SKM-1 treated with dmso at 0.1 percent for 144 hours (cell line): ENCODE results near the gene IGSF21.

Experiments
- DNase-seq: peaks from one replicate; lab custom pipeline; 2025; ENCODE audit not compliant: unreplicated experiment; lab: John Stamatoyannopoulos, UW

The IGSF21 gene

DNA sequence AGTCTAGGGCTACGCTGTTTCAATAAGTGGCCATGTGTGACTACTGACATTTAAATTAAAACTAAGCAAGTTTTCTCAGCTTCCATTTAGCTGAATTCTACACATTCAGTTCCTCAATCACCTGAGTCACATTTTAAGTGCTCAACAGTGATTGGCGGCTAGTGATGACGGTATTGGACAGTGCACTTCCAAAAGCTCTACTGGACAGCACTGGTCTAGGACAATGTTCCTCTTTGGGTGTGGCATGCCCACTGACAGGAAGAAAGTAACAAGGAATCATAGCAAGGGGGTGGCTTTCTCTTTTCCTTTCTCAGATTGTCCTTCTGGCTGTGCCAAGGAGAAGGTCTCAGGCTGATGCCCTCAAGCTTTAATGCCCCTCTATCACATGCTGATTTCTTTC, 11.7 kb downstream of the IGSF21 start:
- no peak for DNase-seq

DNA sequence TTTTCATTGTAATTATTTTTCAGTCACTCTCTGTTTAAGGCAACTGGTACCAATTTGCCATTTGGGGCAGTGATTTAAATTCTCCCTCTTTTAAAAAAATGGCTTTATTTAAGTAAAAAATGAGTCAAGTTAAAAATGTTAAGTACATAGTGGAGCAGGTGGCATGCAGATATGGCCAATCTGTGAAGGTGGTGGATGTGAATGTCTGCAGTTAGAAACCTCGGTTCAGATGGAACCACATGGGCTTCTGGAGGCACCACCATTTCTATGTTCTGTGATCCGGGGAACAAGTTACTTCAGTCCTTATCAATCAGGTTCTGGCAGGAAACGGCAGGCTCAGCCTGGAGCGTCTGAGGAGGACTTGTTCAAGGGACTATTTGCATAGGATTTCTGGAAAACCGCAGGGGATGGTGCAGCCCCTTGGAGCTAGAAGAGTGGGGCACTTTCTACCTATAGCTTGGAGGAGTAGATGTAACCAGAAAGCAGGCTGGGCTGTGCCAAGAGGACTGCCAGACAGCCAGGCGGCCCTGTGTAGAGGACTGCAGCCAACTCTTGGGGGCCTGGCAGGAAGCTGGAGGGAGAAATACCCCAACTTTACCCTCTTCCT, 12.3 kb downstream of the IGSF21 start:
- no peak for DNase-seq

DNA sequence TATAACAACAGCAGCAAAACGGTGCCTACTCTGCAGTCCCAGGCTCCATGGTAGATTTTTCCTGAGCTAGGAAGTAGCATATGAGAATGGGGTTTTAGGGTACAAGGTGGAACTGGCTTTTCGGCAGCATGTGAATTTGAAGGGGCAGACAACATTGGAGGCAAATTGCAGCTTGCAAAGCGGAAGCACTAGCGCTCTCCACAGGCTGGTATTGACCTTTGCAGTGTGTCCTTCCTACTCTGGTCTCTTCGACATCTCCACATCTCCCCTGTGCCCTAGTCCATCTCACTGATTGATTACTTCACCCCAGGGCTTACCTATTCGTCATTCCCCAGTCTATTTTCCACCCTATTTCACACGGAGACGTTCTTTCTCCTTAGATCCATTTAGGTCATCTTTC, 13.0 kb downstream of the IGSF21 start:
- no peak for DNase-seq

DNA sequence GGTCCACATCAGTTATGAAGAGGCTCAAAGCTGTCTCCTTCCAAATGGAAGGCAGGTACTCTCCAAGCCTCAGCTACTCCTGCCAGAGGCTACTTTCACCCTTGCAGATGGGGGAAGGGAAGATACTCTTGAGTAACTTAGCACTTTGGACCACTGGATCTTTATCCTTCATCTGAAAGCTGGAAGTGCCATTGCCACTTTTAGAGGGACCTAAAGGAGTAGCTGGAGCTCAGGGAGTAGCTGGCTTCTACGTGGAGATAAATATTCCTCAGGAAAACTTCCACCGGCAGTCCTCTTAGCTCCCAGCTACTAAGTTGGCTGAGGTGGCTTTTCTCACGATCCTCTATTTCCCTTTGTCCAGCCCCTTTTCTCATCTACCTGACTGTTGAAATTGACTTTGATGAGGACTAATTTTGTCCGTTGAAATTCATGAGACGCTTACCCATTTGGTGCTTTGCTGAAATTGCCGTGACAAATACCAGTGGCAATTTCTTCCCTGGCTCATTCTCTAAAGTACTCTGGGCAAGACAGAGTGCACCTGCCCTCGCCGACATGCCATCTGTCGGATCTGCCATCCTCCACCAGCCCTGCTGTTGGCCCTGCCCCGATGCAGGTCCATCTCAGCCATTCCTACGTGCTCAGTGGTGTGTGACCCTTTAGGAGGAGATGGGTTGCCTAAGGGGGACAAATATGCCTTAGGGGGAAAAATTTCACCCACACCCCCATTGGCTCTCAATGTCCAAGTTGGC, 13.6 kb downstream of the IGSF21 start:
- no peak for DNase-seq

DNA sequence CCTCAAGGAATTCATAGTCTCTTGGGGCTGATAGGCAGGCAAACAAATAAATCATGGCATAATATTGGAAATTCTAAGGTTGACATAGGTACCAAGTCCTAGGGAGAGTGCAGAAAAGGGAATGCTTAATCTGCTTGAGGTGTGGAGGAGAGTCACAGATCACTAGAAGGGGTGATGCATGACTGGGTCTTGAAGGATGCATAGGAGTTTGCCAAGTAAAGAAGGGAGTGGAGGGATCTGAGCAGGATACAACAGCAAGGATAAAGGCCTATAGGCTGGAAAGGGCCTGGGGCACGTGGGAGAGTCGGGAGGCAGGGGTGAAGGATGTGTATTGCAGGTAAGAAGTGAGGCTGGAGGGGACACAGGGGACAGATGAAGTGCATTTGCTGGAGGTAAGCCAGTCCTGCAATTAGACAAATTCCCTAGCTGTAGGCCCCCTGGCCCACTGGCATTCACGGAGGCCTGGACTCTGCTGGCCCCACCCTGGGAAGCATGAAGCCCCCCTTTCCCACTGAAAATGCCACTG, 15.9 kb downstream of the IGSF21 start:
- DNase-seq = no peak

DNA sequence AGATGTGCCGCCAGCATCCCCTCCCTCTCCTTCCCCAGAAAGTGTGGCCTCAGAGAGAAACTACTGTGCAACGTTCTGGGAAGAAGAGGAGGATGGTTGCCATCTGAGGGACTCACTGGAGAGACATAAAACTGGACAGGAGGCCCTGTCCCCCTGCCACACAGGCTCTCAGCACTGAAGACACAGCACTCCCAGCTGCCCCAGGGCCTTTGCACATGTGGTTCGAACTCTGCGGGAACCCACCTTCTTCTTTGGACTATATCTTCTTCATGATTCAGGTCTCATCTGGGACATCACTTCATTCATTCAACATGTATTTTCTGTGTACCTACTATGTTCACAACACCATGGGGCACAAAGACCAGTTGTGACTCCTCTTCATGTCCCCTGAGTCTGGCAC, 17.4 kb downstream of the IGSF21 start:
- DNase-seq = no peak

DNA sequence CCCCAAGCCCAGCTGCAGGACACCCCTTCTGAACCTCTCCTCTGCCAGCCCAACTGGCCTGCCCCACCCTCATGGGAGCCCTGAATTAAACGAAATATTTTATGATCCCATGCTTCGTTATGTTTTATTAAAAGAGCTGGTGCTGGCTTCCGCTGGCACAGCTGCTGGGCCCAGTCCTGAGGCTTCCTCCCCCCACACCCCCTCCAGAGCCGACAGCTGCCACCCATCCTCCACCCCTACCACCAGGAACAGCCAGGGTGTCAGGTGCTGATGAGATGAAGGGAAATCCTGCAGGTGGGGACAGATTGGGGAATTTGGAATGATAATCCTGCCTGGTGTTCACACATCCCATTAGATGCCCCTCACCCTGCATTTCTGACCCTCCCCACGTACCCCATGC, 19.0 kb downstream of the IGSF21 start:
- DNase-seq = no peak

DNA sequence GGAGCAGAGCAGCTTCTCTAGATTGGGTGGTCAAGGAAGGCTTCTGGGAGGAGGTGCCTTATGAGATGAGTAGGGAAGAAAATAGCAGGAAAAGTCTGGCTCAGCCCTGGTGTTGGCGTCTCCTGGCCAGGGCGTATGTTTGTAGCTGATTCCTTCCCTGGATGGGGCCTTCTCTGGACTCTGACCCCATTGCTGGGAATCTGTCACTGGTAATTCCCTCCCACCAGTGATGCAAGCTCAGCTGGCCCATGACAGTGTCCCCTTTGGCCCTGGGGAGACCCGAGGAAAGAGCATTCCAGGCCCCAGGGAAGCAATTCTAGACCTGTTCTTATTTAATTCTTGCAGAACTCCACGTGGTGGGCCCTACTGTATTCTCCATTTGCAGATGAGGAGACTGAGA, 20.7 kb downstream of the IGSF21 start:
- DNase-seq = no peak

DNA sequence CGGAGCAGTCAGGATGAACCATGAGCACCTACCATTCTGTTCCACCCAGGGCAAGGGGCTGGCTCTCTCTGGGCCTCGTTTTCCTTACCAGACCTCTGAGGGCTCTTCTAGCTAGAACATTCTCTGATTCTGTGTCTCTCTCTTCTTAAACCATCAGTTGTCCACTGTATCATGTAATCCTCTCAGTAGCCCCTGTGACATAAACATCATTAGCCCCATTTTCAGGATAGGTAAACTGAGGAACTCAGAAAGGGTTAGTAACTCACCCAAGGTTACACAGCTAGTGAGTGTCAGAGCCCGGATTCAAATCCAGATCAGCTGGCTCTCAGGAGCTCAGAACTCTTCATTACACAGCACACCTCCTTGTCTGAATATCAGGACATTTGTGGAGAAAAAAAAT, 22.8 kb downstream of the IGSF21 start:
- no peak for DNase-seq

DNA sequence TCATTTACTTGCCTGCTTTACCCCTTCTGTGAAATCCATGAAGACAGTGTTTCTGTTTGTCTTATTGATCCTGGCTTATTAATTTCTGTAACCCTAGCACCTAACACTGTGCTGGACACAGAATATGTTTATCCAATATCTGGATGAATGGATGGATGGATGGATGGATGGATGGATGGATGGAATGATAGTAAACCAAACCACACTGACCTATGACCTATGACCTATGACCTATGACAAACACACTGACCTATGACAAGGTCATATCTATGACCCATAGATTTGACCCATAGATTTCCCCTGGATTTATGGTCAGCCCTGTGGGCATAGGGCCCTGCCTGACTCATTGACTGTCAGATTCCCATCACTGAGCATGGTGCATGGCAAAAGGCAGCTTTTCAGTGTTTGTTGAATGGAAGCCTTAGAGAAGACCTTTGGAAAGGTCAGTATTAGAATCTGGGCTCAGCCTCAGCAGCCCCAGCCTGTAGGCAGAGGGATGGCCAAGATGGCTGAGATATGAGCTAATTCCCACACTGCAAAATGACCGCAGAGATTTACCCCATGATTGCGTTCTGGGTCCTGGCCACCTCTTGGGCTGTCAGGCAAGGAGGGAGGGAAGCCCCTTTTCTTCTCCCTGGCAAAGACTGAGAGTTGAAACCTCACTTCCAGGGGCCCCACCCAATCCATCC, 24.6 kb downstream of the IGSF21 start:
- no peak for DNase-seq

DNA sequence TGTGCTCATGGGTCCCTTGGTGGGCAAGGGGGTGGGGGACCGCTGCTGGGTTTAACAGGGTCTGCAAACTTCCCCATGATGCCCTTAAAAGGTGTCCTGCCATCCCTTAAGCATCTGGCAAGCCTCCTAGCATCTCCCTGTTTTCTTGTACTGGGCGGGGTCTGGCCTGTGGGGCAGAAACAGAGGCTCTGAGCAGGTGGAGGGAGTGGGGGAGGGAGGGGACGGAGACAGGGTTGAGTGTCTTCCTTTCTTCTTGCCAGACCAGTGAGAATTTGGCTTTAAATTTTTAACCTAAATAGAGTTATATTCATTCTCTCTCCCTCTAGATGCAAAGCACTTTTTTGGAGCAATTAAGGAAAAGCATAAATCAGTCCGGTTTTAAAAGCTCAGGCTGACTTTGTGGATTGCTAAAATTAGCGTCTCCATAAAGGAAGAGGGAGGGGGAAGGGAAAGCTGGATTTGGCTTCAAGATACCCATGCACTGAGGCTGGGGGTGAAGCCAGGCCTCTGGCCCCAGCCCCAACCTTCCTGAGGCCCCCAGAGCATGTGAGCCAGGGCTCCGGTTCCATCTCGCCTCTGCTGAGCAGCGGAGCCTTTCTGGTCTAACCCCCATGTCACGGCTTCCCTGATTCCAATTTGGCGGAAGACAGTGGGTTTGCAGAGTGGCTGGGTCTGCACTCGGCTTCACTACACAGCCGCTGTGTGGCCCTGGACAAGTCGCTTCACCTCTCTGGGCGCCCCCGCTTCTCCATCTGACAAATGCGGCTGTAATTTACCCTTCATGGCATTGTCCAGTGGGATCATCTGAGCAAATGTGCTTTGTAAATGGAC, 25.3 kb downstream of the IGSF21 start:
- no peak for DNase-seq

DNA sequence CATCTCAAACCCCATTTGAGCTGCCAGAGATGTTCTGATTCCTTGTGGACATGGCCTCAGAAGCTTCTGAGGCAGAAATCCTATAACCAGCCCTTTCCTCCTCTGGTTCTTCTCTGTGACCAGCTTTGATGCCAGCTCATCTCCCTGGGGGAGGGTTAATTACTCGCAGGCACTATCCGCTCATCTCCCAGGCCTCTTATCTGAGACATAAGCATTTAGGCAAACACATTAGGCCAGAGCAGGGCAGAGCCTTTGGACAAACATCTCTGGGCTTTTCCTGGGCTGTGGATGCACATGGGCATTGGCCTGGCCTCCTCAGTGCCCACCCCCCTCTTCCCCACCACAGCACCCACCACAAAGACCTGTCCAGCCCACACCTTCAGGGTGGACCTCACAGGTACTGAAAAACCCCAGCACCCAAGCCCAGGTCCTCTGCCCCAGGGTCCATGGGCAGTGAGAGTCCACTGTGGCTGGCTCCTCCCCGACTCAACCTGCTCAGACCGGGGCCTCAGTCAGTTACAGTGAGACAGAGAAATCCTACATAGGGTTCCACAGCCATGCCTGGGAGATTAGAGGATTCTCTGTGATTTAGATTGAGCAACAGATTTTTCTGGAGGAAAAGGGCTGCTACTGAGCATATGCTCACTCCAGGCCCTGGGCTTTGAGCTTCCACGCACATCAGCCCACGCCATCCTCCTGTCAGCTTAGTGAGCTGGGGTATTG, 26.9 kb downstream of the IGSF21 start:
- DNase-seq = no peak

DNA sequence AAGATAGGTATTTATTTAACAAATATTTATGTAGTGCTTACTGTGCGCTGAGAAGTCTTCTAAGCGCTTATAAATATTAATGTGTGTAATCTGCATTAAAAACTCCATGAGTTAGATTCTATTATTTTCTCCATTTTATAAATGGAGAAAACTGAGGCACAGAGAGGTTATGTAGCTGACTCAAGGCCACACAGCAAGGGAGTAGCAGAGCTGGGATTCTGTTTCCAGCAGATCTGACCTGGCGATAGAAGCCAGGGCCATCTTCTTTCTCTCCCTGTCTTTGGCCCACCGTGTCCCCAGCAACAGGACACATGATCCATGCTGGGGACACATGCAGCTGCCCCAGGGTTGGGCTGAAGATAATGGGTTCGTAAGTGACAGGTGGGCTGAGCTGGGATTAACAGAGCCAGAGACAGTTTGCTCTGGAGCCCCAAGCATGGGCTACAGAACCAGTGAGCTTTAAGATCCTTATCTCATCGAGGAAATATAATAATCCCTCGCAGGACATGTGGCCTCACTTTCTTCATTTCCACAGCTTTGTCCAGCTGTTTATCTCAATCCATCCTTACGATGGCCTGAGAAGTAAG, 30.3 kb downstream of the IGSF21 start:
- no peak for DNase-seq

DNA sequence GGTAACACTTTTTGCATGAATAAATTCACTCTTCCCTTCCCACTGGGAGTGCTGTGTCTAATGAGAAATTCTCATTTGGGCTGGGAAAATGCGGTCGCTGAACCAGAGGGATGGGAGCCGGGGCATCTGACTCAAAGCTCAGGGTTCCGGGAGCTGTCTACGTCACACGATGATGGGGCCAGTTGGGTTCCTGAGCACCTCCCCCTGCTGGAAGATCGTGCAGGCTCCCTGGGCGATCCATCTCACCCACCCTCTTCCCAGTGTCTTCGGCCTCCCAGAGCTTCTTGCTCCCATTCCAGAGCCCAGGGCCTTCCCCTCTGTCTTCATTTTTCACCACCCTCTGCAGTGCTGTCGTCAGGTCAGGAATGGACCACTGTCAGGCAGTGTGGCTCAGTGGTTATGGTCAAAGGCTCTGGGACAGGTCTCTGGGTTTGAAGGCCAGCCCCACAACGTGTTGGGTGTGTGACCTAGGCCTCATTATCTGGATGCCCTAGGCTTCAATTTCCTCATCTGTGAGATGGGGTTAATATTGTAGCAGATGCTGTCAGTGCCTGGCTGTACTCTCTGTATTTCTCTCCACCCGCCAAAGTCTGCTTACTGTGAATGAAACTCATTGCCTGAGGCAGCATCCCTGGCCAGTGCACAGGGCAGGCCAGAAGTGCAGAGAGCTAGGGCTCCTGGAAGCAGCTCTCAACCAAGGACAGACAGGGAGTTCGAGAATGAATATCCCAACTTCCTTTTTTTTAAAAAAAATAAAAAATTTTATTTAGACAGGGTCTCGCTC, 31.8 kb downstream of the IGSF21 start:
- DNase-seq = no peak

DNA sequence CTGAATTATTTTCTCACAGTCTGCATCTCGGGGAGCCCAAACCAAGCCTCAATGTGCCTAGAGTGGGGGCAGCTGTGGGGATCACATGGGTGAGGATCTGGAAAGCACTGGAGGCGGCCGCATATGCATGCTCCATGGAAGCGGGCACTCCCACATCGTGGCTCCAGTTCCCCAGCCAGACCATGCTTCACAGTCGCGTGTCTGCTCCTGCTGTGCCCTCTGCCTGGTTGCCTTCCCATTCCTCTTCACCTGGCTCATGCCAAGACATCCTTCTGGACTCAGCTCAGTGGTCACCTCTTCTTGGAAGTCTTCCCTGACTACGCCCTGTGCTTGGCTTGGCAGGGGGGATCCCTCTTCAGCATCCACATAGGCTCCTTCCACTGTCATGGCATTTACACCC, 32.8 kb downstream of the IGSF21 start:
- no peak for DNase-seq

DNA sequence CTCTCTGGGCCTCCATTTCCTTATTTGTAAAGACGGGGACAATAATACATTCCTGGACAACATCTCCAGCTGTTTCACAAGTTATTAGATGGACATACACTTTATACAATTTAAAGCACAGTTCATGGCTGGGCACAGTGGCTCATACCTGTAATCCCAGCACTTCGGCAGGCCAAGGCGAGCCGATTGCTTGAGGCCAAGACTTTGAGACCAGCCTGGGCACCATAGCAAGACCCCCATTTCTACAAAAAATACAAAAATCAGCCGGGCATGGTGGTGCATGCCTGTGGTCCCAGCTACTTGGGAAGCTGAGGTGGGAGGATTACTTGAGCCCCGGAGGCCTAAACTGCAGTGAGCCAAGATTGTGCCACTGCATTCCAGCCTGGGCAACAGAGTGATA, 34.1 kb downstream of the IGSF21 start:
- DNase-seq = no peak

DNA sequence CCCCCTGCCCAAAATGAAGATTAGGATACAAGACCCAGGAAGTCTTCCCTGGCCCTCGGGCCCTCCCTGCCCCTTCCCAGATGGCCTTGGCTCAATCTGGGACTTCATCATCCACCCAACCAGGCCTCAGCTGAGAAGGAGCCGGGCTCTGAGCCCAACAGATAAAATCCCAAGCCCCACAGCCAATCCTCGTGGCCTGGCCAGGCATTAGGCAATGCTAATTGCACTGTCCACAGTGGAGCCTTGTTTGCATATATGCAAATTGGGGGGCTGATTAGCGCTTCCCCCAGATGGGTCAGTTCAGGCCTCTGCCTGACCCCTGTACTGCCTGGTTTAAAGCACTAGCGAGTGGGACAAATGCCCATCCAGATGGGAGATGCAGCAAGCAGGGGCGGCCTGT, 34.9 kb downstream of the IGSF21 start:
- DNase-seq = no peak

DNA sequence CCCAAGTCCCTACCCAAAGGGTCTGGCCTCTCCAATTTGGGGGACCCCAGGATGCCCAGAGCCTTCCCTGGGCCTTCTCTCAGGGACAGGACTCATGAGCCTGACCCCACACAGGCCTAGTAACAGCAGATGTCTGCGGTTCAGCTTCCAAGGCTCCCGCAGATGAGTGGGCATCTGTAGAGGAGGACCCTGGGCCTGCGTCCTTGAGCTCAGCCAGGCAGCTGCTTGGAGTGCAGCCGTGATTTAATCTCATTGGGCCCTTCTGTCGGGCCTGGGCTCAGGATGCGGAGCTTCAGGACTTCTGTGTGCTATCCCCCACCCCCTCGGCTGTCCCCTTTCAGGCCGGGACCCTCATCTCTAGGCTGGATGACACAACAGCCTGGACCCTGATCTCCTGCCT, 35.4 kb downstream of the IGSF21 start:
- no peak for DNase-seq

DNA sequence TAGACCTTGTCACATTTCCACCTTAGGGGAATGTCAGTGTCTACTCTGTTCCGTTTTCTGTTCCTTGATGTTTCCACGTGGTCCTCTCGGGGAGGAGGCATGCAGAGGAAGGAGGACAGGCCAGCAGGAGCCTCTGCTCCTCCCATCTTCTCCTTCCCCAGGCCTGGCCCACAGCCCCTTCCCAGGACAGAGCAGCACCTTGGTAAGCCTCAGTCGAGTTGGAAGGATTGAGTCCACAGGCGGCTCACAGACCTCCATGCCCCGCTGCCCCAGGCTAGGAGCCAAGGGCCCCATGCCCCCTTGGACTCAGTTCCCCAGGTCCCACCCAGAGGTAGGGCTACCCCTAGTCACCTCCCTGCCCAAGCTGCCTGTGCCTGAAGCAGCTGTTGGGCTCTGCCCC, 36.5 kb downstream of the IGSF21 start:
- no peak for DNase-seq
